ENCODE results near the gene KRTAP10-1. TPM values are rescaled to one million over a fixed set of nuclear protein-coding genes. Genes with fewer than 3 reads are reported as not detected.

Gene KRTAP10-1
- total and polyA plus RNA-seq, 2 of the 8 experiments (the other 6 are each of a cell fraction or from before 2014, with no cell fraction given), result 0.08 TPM; not detected in 1

GRCh38 chr21:44519346-44520325 lies 20.4 kb downstream of the KRTAP10-1 start:
- CTCF ChIA-PET (ENCODE audit: partially characterized antibody), result interaction anchor here (0.9 to 2.3 kb wide), 7 partner anchors 9 to 274 kb away, joined by 3 to 17 read pairs (median 4); no protein-coding TSS in a partner anchor
- Histone ChIP-seq H2BK15ac (ENCODE audit: low read length) (no peak overlapping the region), H2BK20ac (ENCODE audit: low read length) (no peak overlapping the region), H3K4me1 (replicated peaks in 1 of 4; ENCODE audit: control insufficient read depth in 3 of 4, insufficient read depth in 4 of 4, low read length in 3 of 4) (peaks cover 0 to 3% (median 0%) of the 10 kb centered on the region in 4 experiments; a peak in 1 of 7 replicates), H4K5ac (ENCODE audit: insufficient read length, low read depth, low read length) (no peak overlapping the region), H3K9me3 (ENCODE audit: insufficient read depth in 2 of 2, low read depth in 1 of 2, low read length in 1 of 2) (peaks cover 0 to 13% of the 10 kb centered on the region in 2 experiments; a peak in 3 of 4 replicates), H2BK5ac (ENCODE audit: low read depth, low read length) (0 out of 2 replicates have a peak overlapping the region, but pooled peaks have one; percentile 35), H4K8ac (ENCODE audit: extremely low read depth, insufficient read depth, low read length) (no peak overlapping the region), H2BK12ac (ENCODE audit: low read depth, low read length) (peak overlapping the region; percentile 33; the same call in 1 of the 2 replicates), H2AK5ac (ENCODE audit: low read depth, low read length) (0 out of 2 replicates have a peak overlapping the region, but pooled peaks have one; percentile 40), H4K91ac (replicated peaks; ENCODE audit: insufficient read length, low read length) (peak overlapping the region; percentile 46), H3K4me3 (ENCODE audit: extremely low read depth in 1 of 4, insufficient read depth in 2 of 4, low read depth in 3 of 4, low read length in 4 of 4) (no peak overlapping the region), H3K79me2 (ENCODE audit: control insufficient read depth in 1 of 2, insufficient read depth in 2 of 2, low read length in 2 of 2) (no peaks in the 10 kb centered on the region), H3K4ac (replicated peaks; ENCODE audit: insufficient read length, low read depth, low read length) (no peak overlapping the region), H3K79me1 (ENCODE audit: low read depth, low read length) (peaks cover 3% of the 10 kb centered on the region; the same call in 1 of the 2 replicates), H4K20me1 (replicated peaks in 1 of 2; ENCODE audit: control insufficient read depth in 1 of 2, insufficient read depth in 2 of 2, low read length in 2 of 2) (no peaks in the 10 kb centered on the region), H3K14ac (ENCODE audit: insufficient read length) (no peak overlapping the region), H3K56ac (replicated peaks; ENCODE audit: insufficient read length, low read depth, low read length) (no peak overlapping the region), H3K9ac (replicated peaks in 1 of 4; ENCODE audit: extremely low read depth in 1 of 4, low read depth in 3 of 4, low read length in 3 of 4) (no peak overlapping the region), H3K36me3 (ENCODE audit: control insufficient read depth in 2 of 4, insufficient read depth in 4 of 4, low read length in 3 of 4) (no peaks in the 10 kb centered on the region), H3K4me2 (ENCODE audit: insufficient read depth in 1 of 2, low read depth in 2 of 2, low read length in 2 of 2) (no peak overlapping the region), H3K23me2 (ENCODE audit: low read depth, low read length) (peaks cover 13% of the 10 kb centered on the region), H3K23ac (ENCODE audit: insufficient read length) (no peak overlapping the region), H3K27me3 (replicated peaks in 1 of 4; ENCODE audit: control insufficient read depth in 3 of 4, extremely low read depth in 1 of 4, insufficient read depth in 3 of 4, low read length in 3 of 4) (no peaks in the 10 kb centered on the region), H3K27ac (ENCODE audit: low read depth, low read length) (no peak overlapping the region), H3K18ac (ENCODE audit: extremely low read depth, low read length) (no peak overlapping the region), H2BK120ac (replicated peaks; ENCODE audit: low read depth, low read length) (no peak overlapping the region), H2AFZ (ENCODE audit: low read length) (no peak overlapping the region)
- no peak for DNase-seq (ENCODE audit: low read depth in 1 of 2, low spot score in 2 of 2)
- FAIRE-seq, result no peak
- POLR2A ChIA-PET (ENCODE audit: partially characterized antibody), result interaction anchor here (0.9 to 1.1 kb wide), 3 partner anchors 97 to 240 kb away, joined by 3 read pairs; no protein-coding TSS in a partner anchor
- WGBS, 2 experiments (ENCODE audit: extremely low coverage in 1 of 2, insufficient coverage in 1 of 2, insufficient read length in 1 of 2, insufficient replicate concordance in 2 of 2, low coverage in 1 of 2, low lambda C conversion rate in 2 of 2, missing lambda C conversion rate in 1 of 2), result 82% methylated on average over 25 of the region's 28 CpGs; no CpG with 5 or more reads in 1 of the 2 experiments
- TF ChIP-seq HDAC2 (IDR thresholded peaks at IDR 0.05; ENCODE audit: borderline replicate concordance in 1 of 2, low read depth in 2 of 2, low read length in 2 of 2), result no peak
- TF ChIP-seq GABPA (IDR thresholded peaks at IDR 0.05; ENCODE audit: borderline replicate concordance, insufficient read depth, low read length), result no peak
- no peak for TF ChIP-seq RAD21 (IDR thresholded peaks at IDR 0.05 in 1 of 2, conservative IDR thresholded peaks at IDR 0.05 in 1 of 2; ENCODE audit: low read depth in 2 of 2, low read length in 2 of 2)
- TF ChIP-seq SP2 (IDR thresholded peaks at IDR 0.05; ENCODE audit: low read length), result no peak
- TF ChIP-seq, protein P1, sequence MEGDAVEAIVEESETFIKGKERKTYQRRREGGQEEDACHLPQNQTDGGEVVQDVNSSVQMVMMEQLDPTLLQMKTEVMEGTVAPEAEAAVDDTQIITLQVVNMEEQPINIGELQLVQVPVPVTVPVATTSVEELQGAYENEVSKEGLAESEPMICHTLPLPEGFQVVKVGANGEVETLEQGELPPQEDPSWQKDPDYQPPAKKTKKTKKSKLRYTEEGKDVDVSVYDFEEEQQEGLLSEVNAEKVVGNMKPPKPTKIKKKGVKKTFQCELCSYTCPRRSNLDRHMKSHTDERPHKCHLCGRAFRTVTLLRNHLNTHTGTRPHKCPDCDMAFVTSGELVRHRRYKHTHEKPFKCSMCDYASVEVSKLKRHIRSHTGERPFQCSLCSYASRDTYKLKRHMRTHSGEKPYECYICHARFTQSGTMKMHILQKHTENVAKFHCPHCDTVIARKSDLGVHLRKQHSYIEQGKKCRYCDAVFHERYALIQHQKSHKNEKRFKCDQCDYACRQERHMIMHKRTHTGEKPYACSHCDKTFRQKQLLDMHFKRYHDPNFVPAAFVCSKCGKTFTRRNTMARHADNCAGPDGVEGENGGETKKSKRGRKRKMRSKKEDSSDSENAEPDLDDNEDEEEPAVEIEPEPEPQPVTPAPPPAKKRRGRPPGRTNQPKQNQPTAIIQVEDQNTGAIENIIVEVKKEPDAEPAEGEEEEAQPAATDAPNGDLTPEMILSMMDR (IDR thresholded peaks at IDR 0.05; ENCODE audit: control extremely low read depth in 1 of 3, insufficient read depth in 1 of 3, low read depth in 1 of 3, low read length in 3 of 3), result no peak
- TF ChIP-seq CTBP2 (IDR thresholded peaks at IDR 0.05; ENCODE audit: borderline replicate concordance, insufficient read depth, insufficient read length, low read length), result no peak

Data from H1 (cell line).